ENCODE data around the gene SECISBP2.

Gene SECISBP2

GRCh38 chr9:89379508-89380115, 61.3 kb downstream of the SECISBP2 start:
- Histone ChIP-seq H3K27me3 (ENCODE audit: insufficient read depth, low read length) (peaks cover 6% of the 10 kb centered on the region; the same call in 1 of the 2 replicates), H3K36me3 (ENCODE audit: insufficient read depth, low read length) (no peaks in the 10 kb centered on the region), H3K79me2 (ENCODE audit: insufficient read depth, low read length) (no peaks in the 10 kb centered on the region), H3K27ac (ENCODE audit: low read depth, low read length, poor library complexity, severe bottlenecking) (no peak overlapping the region), H2AFZ (ENCODE audit: low read length) (no peak overlapping the region), H3K4me2 (ENCODE audit: low read length) (no peak overlapping the region), H3K9me2 (ENCODE audit: low read depth, low read length) (no peaks in the 10 kb centered on the region), H3F3A (ENCODE audit: insufficient read depth, low read length) (no peaks in the 10 kb centered on the region), H3K9ac (ENCODE audit: low read length) (no peak overlapping the region), H3K4me3 (ENCODE audit: low read depth, low read length, poor library complexity, severe bottlenecking) (no peak overlapping the region), H3K9me3 (ENCODE audit: low read length) (no peaks in the 10 kb centered on the region), H3K4me1 (ENCODE audit: insufficient read depth, low read length, severe bottlenecking) (no peaks in the 10 kb centered on the region), H4K20me1 (ENCODE audit: insufficient read depth, low read length) (no peaks in the 10 kb centered on the region)
- no peak for TF ChIP-seq EZH2 (IDR thresholded peaks at IDR 0.05; ENCODE audit: borderline replicate concordance, low read length)
- TF ChIP-seq CTCF (IDR thresholded peaks at IDR 0.05; ENCODE audit: low read length), result no peak

GRCh38 chr9:89380437-89381307, 62.4 kb downstream of the SECISBP2 start:
- Histone ChIP-seq H3K36me3 (ENCODE audit: insufficient read depth, low read length) (no peaks in the 10 kb centered on the region), H3K9me3 (ENCODE audit: low read length) (no peaks in the 10 kb centered on the region), H3F3A (ENCODE audit: insufficient read depth, low read length) (no peaks in the 10 kb centered on the region), H3K79me2 (ENCODE audit: insufficient read depth, low read length) (no peaks in the 10 kb centered on the region), H3K27ac (ENCODE audit: low read depth, low read length, poor library complexity, severe bottlenecking) (no peak overlapping the region), H3K9ac (ENCODE audit: low read length) (no peak overlapping the region), H4K20me1 (ENCODE audit: insufficient read depth, low read length) (no peaks in the 10 kb centered on the region), H3K4me2 (ENCODE audit: low read length) (no peak overlapping the region), H3K4me1 (ENCODE audit: insufficient read depth, low read length, severe bottlenecking) (no peaks in the 10 kb centered on the region), H2AFZ (ENCODE audit: low read length) (no peak overlapping the region), H3K27me3 (ENCODE audit: insufficient read depth, low read length) (peaks cover 6% of the 10 kb centered on the region; the same call in 1 of the 2 replicates), H3K4me3 (ENCODE audit: low read depth, low read length, poor library complexity, severe bottlenecking) (no peak overlapping the region), H3K9me2 (ENCODE audit: low read depth, low read length) (no peaks in the 10 kb centered on the region)
- TF ChIP-seq CTCF (IDR thresholded peaks at IDR 0.05; ENCODE audit: low read length) (no peak), EZH2 (IDR thresholded peaks at IDR 0.05; ENCODE audit: borderline replicate concordance, low read length) (no peak)

- no peaks in the 10 kb centered on the region for H3K36me3 ChIP-seq (ENCODE audit: insufficient read depth, low read length)
Measured at GRCh38 chr9:89381308-89381609, 63.0 kb downstream of the SECISBP2 start.

More at GRCh38 chr9:89381308-89381609, 63.0 kb downstream of the SECISBP2 start:
- Histone ChIP-seq H3K4me2 (ENCODE audit: low read length) (no peak overlapping the region), H3K9ac (ENCODE audit: low read length) (no peak overlapping the region), H3K9me2 (ENCODE audit: low read depth, low read length) (no peaks in the 10 kb centered on the region), H3K9me3 (ENCODE audit: low read length) (no peaks in the 10 kb centered on the region), H3K4me1 (ENCODE audit: insufficient read depth, low read length, severe bottlenecking) (no peaks in the 10 kb centered on the region), H3K4me3 (ENCODE audit: low read depth, low read length, poor library complexity, severe bottlenecking) (no peak overlapping the region), H3K27ac (ENCODE audit: low read depth, low read length, poor library complexity, severe bottlenecking) (no peak overlapping the region), H3K79me2 (ENCODE audit: insufficient read depth, low read length) (no peaks in the 10 kb centered on the region), H3F3A (ENCODE audit: insufficient read depth, low read length) (no peaks in the 10 kb centered on the region), H2AFZ (ENCODE audit: low read length) (no peak overlapping the region), H4K20me1 (ENCODE audit: insufficient read depth, low read length) (no peaks in the 10 kb centered on the region), H3K27me3 (ENCODE audit: insufficient read depth, low read length) (peaks cover 5% of the 10 kb centered on the region; the same call in 1 of the 2 replicates)
- no peak for TF ChIP-seq EZH2 (IDR thresholded peaks at IDR 0.05; ENCODE audit: borderline replicate concordance, low read length)
- no peak for TF ChIP-seq CTCF (IDR thresholded peaks at IDR 0.05; ENCODE audit: low read length)
